OCI-LY7 (cell line): Measurements from ENCODE around the gene AARSD1. TPM values are rescaled to one million over a fixed set of nuclear protein-coding genes. Genes with fewer than 3 reads are reported as not detected.

Experiments
- Bru-seq: library from RNA; stranded (reverse); fragments of 400-500 nt; gene quantifications from one replicate; lab custom pipeline; 2021; lab: Mats Ljungman, UMichigan
- BruChase-seq, 2 experiments: library from RNA; stranded (reverse); fragments of 400-500 nt; gene quantifications; one replicate each; lab custom pipeline; 2021; lab: Mats Ljungman, UMichigan
- BruUV-seq: library from RNA; stranded (reverse); fragments of 400-500 nt; replicated peaks from 2 replicates; lab custom pipeline; 2021; lab: Mats Ljungman, UMichigan
- CTCF ChIA-PET: fragments of 300-600 bp; sonication (Branson Sonifier 250); formaldehyde crosslinking; loops from one replicate; lab custom pipeline; 2022; ENCODE audit warnings: antibody characterized with exemption; ENCODE audit not compliant: unreplicated experiment; lab: Charles Lee
- POLR2A ChIA-PET: fragments of 300-600 bp; sonication (Branson Sonifier 250); formaldehyde crosslinking; loops from one replicate; lab custom pipeline; 2022; ENCODE audit warnings: antibody characterized with exemption; lab: Charles Lee
- DNase-seq: peaks from one replicate; pipeline ENCODE4 v3.0.0-alpha.2; 2015; ENCODE audit warnings: low spot score
- H2AFZ ChIP-seq: fragments of 200-600 bp; sonication (generic), shearing (Covaris generic); 2 replicates; pipeline ENCODE4 v1.6.1; 2014; ENCODE audit warnings: mild to moderate bottlenecking, antibody characterized with exemption, low read length, moderate library complexity
- H3K27ac ChIP-seq: fragments of 200-600 bp; sonication (generic); 2 replicates; pipeline ENCODE4 v1.5.1; 2014; ENCODE audit warnings: mixed run types, low read depth, mild to moderate bottlenecking, moderate library complexity, low read length, inconsistent platforms; ENCODE audit not compliant: poor library complexity, severe bottlenecking
- H3K36me3 ChIP-seq: fragments of 200-600 bp; sonication (generic); 2 replicates; pipeline ENCODE4 v1.6.1; 2014; ENCODE audit warnings: mild to moderate bottlenecking, antibody characterized with exemption, low read length, moderate library complexity, mixed read lengths; ENCODE audit not compliant: insufficient read depth
- H3K4me1 ChIP-seq: fragments of 200-600 bp; sonication (generic); 2 replicates; pipeline ENCODE4 v1.5.1; 2014; ENCODE audit warnings: mild to moderate bottlenecking, low read length; ENCODE audit not compliant: insufficient read depth, poor library complexity, severe bottlenecking
- H3K4me2 ChIP-seq: fragments of 200-600 bp; sonication (generic); 2 replicates; pipeline ENCODE4 v1.6.1; 2014; ENCODE audit warnings: mild to moderate bottlenecking, low read length
- H3K4me3 ChIP-seq: fragments of 200-600 bp; sonication (generic); 2 replicates; pipeline ENCODE4 v1.5.1; 2014; ENCODE audit warnings: mild to moderate bottlenecking, low read depth, low read length; ENCODE audit not compliant: poor library complexity, severe bottlenecking
- H3K79me2 ChIP-seq: fragments of 200-600 bp; sonication (generic); 2 replicates; pipeline ENCODE4 v1.6.1; 2016; ENCODE audit warnings: low read depth, mild to moderate bottlenecking, low read length, moderate library complexity, mixed read lengths; ENCODE audit not compliant: insufficient read depth
- H3K9me2 ChIP-seq: fragments of 200-600 bp; sonication (generic); 2 replicates; pipeline ENCODE4 v1.6.1; 2016; ENCODE audit warnings: mild to moderate bottlenecking, low read length, mixed read lengths; ENCODE audit not compliant: insufficient read depth
- H3K9me3 ChIP-seq: fragments of 200-600 bp; sonication (generic); 2 replicates; pipeline ENCODE4 v1.6.1; 2014; ENCODE audit warnings: mild to moderate bottlenecking, mixed run types, low read length, mixed read lengths
- H4K20me1 ChIP-seq: fragments of 200-600 bp; sonication (generic); 2 replicates; pipeline ENCODE4 v1.6.1; 2014; ENCODE audit warnings: mild to moderate bottlenecking, antibody characterized with exemption, low read length, moderate library complexity, mixed read lengths; ENCODE audit not compliant: insufficient read depth
- EZH2phosphoT487 ChIP-seq: fragments of 200-600 bp; sonication (generic); IDR thresholded peaks from 2 replicates; pipeline ENCODE4 v1.6.1; 2018; ENCODE audit warnings: low read depth, borderline replicate concordance, mild to moderate bottlenecking, mixed run types, antibody characterized with exemption, low read length, moderate library complexity, mixed read lengths
- intact Hi-C: fragments of 100-400 bp; cut with micrococcal nuclease; formaldehyde crosslinking; loops from one replicate; pipeline ENCODE4 v1.10.0; 2022; ENCODE audit not compliant: unreplicated experiment
- long read RNA-seq: library from polyadenylated mRNA; stranded (forward); transcript quantifications from one replicate; pipeline ENCODE4 v2.0.0, GENCODE V29; 2022
- total RNA-seq, 2 experiments: library from RNA; depleted of rRNA in 1 of 2; stranded (reverse); fragments of >200 nt in 1 of 2; shearing (Covaris generic) in 1 of 2; gene quantifications; 2 replicates each; pipeline ENCODE4 v1.2.3, GENCODE V29; 2014 to 2022
- TF ChIP-seq, protein P1 (sequence below): fragments of 200-600 bp; sonication (generic); conservative IDR thresholded peaks from 2 replicates; pipeline ENCODE4 v1.5.1; 2014; ENCODE audit warnings: mild to moderate bottlenecking, antibody characterized with exemption, low read length, moderate library complexity, mixed read lengths

The AARSD1 gene
- total RNA-seq (2014; rRNA removed; shearing (Covaris generic)) = 24.0 and 26.9 TPM in 2 replicates
- 31.0 and 31.7 TPM in 2 replicates for total RNA-seq (2022)
- Bru-seq, nascent RNA = percentile 62 among the genes with signal in this experiment
- percentile 60 among the genes with signal in this experiment for BruChase-seq, experiment 1, labeled RNA remaining after a 6-hour chase
- percentile 66 among the genes with signal in this experiment for BruChase-seq, experiment 2, labeled RNA remaining after a 2-hour chase
- long read RNA-seq, transcript AARSD1-202 (12 exons, 1,322 nt) = major isoform, 9 of 16 reads
- long read RNA-seq, partial matches to known transcripts = 1 of 16 reads
- long read RNA-seq, other reads (novel, unspliced or antisense) = 5 of 16 reads

GRCh38 chr17:42964161-42964932 lies at the start of gene AARSD1:
Gene AARSD1, minus strand, starts transcription at chr17:42964454. Its CDS starts 14 bp downstream, at chr17:42964440.
- TF ChIP-seq, protein P1, sequence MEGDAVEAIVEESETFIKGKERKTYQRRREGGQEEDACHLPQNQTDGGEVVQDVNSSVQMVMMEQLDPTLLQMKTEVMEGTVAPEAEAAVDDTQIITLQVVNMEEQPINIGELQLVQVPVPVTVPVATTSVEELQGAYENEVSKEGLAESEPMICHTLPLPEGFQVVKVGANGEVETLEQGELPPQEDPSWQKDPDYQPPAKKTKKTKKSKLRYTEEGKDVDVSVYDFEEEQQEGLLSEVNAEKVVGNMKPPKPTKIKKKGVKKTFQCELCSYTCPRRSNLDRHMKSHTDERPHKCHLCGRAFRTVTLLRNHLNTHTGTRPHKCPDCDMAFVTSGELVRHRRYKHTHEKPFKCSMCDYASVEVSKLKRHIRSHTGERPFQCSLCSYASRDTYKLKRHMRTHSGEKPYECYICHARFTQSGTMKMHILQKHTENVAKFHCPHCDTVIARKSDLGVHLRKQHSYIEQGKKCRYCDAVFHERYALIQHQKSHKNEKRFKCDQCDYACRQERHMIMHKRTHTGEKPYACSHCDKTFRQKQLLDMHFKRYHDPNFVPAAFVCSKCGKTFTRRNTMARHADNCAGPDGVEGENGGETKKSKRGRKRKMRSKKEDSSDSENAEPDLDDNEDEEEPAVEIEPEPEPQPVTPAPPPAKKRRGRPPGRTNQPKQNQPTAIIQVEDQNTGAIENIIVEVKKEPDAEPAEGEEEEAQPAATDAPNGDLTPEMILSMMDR = no peak; the same call in 1 of the 2 replicates
- TF ChIP-seq EZH2phosphoT487 = no peak
- POLR2A ChIA-PET = interaction anchor here (0.6 kb wide), 1 partner anchor 704 kb away, joined by 3 read pairs; no protein-coding TSS in a partner anchor
- peak; percentile 86 for DNase-seq
- intact Hi-C loops = loop anchor here (1.0 kb wide), 1 partner anchor 21 kb away; no protein-coding TSS in a partner anchor
- CTCF ChIA-PET = no interaction called here
- Histone ChIP-seq H3K36me3 (peaks cover 33% of the 10 kb centered on the region), H3K4me1 (peaks cover 31% of the 10 kb centered on the region), H3K9me2 (no peaks in the 10 kb centered on the region), H3K4me2 (peak within 1 kb of the TSS; percentile 96), H4K20me1 (no peaks in the 10 kb centered on the region), H3K79me2 (peaks cover 14% of the 10 kb centered on the region; the same call in 1 of the 2 replicates), H2AFZ (peak within 1 kb of the TSS; percentile 100), H3K9me3 (no peaks in the 10 kb centered on the region), H3K4me3 (peak within 1 kb of the TSS; percentile 92), H3K27ac (peak within 1 kb of the TSS; percentile 41)
- no TSS peak for BruUV-seq

- no peak for DNase-seq
- H4K20me1 ChIP-seq = no peaks in the 10 kb centered on the region
- intact Hi-C loops = no loop called here
- H2AFZ ChIP-seq = no peak overlapping the region
- H3K4me1 ChIP-seq = no peaks in the 10 kb centered on the region
- no peak for TF ChIP-seq EZH2phosphoT487
- TF ChIP-seq, protein P1 = no peak
- no peaks in the 10 kb centered on the region for H3K9me2 ChIP-seq
- H3K4me2 ChIP-seq = no peak overlapping the region
- no TSS peak for BruUV-seq
- ChIA-PET POLR2A (interaction anchor here (1.2 to 1.8 kb wide), 2 partner anchors 11 to 15 kb away, joined by 3 to 5 read pairs; partner anchors contain the start of genes RND2 and RPL27), CTCF (no interaction called here)
- H3K27ac ChIP-seq = no peak overlapping the region
- H3K79me2 ChIP-seq = no peaks in the 10 kb centered on the region
- H3K36me3 ChIP-seq = no peaks in the 10 kb centered on the region
- H3K9me3 ChIP-seq = no peaks in the 10 kb centered on the region
- no peak overlapping the region for H3K4me3 ChIP-seq
These were observed 49.0 kb upstream of the AARSD1 start for GRCh38 chr17:43013296-43013695.
